ENCODE measurements around the gene CLDN19.

CLDN19 gene, protein sequence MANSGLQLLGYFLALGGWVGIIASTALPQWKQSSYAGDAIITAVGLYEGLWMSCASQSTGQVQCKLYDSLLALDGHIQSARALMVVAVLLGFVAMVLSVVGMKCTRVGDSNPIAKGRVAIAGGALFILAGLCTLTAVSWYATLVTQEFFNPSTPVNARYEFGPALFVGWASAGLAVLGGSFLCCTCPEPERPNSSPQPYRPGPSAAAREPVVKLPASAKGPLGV

GRCh38 chr1:42739753-42740700 lies at the start of gene CLDN19:
TSS of gene CLDN19 (minus strand) at chr1:42740236. CDS start at chr1:42740063, 173 bp downstream.
- no peak for DNase-seq

DNA sequence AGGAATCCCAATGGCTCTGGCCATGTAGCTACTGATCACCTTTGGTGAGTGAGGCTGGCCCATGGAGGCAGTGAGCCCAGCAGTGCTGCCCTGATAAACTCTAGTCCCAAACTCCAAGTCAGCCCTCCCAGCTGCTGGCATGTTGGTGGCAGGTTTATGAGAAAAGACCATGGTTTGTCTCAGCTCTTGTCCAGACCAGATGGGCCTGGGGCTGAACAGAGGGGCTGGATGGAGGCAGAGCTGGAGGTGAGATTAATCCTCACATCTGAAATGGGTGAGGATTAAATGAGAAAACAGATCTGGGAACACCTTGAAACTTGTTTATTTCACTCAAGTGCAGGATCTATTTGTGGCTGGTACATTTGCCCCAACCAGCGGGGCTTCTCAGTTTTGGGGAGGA lies 48.0 kb upstream of the CLDN19 start:
- DNase-seq, result no peak

DNA sequence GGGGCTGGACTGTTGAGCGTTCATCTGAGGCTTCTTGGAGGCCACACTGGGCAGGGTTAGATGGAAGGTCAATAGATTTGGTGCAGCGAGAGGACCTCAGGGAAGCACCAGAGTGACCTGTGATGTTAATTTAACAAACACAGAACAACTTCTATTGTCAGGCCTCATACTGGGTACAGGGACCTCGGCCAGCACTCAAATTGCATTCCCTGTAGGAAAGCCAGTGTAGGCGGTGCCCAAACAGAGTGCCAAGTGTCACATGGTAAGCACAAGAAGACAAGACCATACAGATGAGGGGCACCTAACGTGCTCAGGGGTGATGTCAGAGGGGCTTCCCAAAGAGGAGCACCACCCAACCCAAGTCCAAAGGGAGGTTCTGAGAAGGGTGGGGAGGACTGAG lies 46.1 kb upstream of the CLDN19 start:
- no peak for DNase-seq

- peak; percentile 33 for DNase-seq
These were observed 45.1 kb upstream of the CLDN19 start, which contains the start of gene TMEM269 for GRCh38 chr1:42784946-42785693. TSS of gene TMEM269 (plus strand) at chr1:42784991. CDS start at chr1:42789894, 4,903 bp downstream.

GRCh38 chr1:42784547-42784945 lies 44.5 kb upstream of the CLDN19 start:
- DNase-seq, result no peak

GRCh38 chr1:42783092-42783491 lies 43.1 kb upstream of the CLDN19 start:
- no peak for DNase-seq

DNA sequence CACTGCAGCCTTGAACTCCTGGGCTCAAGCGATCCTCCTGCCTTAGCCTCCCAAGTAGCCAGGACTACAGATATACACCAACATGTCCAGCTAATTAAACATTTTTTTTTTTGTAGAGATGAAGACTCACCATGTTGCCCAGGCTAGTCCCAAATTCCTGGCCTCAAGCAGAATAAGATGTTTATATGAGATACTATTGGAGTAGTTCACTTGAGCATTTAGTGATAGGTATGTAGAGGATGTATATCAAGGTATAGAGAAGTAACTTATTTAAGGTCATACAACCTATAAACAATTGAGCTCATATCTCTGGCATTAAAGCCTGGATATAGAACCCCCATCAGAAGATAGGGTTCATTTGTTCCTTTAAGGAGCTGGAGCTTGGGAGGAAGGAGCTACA lies 40.1 kb upstream of the CLDN19 start:
- DNase-seq, result no peak

- DNase-seq, result no peak
These were observed 39.7 kb upstream of the CLDN19 start for GRCh38 chr1:42779725-42780124.

DNA sequence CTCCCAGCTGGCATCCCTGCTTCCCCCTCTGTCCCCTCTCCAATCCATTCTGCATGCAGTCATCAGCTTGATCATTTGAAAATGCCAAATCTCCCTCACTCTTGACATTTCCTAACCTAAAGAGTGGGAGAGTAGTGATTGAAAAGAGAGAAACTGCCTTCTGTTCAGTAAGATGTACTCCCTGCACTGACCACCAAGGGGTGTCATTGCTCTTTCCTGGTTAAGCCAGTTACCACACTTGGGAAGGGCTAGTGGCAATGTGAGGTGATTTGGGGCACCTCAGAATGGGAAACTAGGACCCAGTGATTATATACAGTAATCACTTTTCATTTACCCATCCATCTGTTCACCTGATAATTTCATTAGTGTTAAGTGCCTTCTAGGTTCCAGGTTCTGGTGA lies 37.8 kb upstream of the CLDN19 start:
- DNase-seq, result peak; percentile 49

DNA sequence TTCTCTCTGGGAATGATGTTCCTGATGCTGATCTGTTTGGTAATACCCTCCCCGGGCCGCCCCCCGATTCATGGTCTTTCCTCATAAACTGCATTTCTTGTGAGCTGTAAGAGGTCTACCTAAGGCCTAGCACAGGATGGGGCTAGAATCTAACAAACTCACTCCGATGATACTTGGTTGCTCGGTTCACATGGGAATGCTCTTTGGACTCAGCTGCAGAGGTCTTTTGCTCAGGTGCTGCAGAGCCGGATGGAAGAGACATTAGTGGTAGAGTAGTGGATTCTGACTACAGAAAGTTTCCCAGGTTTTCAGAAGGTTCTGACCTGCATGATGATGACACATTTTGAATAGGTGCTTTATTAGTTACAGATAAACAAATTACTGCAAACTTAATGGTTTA lies 36.5 kb upstream of the CLDN19 start:
- no peak for DNase-seq

DNA sequence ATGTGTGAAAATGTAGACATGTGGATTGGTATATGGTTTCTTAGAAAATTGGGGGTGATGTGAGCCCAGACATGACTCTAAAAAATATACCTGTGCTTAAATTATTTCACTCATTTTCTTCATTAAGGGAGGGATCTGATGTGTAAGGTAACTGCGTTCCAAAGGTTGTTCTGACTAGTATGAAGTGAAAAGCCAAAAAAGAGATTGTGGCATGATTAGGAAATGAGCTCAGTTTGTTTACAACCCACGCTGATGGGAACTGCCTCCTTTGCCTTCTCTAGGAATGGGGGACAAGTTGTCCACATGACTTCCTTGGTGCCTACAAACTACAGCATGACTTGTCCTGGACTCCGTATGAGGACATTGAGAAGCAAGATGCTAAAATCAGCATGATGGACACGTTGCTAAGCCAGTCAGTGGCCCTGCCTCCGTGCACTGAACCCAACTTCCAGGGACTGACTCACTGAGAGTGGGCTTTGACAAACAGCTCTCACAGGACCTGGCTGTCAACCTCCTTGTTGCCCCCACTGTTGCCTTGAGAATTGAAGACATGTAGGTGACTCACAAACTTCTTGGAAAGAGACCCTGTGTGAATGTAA lies 35.0 kb upstream of the CLDN19 start:
- DNase-seq, result no peak

- no peak for DNase-seq
These were observed 33.4 kb upstream of the CLDN19 start for GRCh38 chr1:42773420-42773819.

- no peak for DNase-seq
These were observed 29.8 kb upstream of the CLDN19 start for GRCh38 chr1:42769811-42770210.

DNA sequence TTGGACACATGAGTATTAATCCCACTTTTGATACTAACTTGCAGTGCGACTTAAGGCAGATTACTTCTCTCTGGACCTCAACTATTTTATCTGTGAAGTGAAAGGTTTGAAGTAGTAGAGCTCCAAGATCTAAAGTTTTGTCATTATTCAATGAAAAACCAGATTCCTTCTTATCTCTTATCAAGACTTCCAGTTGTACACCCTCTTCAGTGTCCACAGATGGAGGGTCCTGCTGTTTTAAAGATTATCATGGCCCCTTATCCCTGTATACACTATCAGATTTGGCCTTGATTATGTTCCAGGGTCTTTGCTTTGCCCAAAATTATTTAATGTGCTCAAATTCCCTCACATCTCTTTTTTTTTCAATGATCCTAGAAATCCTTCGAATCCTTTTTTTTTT lies 28.1 kb upstream of the CLDN19 start:
- DNase-seq, result no peak

- no peak for DNase-seq
These were observed 27.5 kb upstream of the CLDN19 start for GRCh38 chr1:42767510-42768000.

DNA sequence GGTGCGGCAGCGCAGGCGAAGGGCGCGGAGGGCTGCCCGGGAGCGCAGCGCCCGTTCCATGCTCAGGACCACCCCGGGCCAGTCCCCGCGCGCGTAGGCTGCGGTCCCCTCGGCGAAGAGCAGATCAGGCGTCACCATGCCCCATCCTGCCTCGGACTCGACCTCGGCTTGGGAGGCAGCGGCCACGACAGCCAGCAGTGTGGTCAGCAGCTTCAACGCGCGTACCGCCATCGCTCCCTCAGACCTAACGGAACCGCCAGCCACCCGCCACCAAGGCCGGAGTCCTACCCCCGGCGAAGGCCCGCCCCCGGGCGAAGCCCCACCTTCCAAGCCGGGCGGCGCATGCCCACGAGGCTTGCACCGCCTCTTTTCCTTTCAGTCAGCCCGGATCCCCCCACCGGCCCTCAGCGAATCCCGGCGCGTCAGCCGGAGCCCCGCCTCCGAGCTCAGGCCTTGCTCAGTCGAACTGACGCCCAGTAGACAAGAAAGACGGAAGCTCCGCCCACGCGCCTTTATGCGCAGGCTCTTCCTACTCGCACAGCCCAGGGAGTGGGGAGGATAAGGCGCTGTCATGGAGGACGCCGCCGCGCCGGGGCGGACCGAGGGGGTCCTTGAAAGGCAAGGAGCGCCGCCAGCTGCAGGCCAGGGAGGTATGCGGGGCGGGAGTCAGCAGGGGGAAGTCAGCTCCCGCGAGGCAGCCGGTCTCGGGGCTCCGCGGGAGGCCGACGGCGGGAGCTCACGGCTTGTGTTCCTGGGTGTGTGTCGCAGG lies 26.9 kb upstream of the CLDN19 start, which contains the start of the genes C1orf50 and P3H1:
Gene C1orf50 (plus strand): TSS at position 509 of the 769 bp plus-strand sequence. CDS start 63 bp downstream, at position 572.
Gene P3H1 (minus strand): TSS at position 288 of the 769 bp plus-strand sequence. CDS start 57 bp downstream, at position 231.
- peak; percentile 100 for DNase-seq

- peak; percentile 36 for DNase-seq
These were observed 26.1 kb upstream of the CLDN19 start for GRCh38 chr1:42765832-42766740.

DNA sequence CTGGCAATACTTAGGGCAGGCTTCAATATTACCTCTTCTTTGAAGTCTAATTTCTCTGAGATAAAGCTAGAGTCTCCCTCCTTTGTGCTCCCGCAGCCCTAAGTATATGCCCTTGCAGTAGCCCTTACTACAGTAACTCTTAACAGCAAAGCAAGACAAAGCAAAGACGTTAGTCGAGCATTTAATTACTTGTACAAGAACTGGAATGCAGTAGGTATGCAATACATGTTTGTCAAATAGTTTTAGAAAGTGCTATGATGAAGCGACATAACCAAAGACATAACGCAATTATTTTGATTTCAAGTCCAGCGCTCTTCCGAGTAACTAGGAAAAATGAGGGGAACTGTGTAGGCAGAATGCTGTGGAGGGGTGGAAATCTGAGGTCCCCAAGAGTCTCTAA lies 25.2 kb upstream of the CLDN19 start:
- DNase-seq, result no peak

DNA sequence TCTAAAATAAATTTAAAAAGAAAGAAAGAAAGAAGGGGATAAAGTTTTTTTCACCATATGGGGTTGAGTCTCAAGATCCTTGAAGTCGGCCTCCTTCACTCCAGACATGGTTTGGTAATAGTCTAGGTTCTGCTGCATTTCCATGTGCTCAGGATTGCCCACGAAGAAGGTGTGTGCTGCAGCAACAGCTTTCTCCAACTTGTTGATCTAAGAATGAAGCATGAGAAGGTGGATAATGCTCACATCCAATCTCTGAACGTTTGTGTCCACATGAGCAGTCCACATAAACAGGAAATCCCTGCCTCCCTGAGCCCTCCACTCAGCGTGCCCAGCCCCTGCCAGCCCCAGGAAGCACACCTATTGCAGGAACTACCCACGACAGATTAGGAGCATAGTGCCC lies 22.2 kb upstream of the CLDN19 start:
- DNase-seq, result no peak

- no peak for DNase-seq
These were observed 21.5 kb upstream of the CLDN19 start for GRCh38 chr1:42761567-42761966.

DNA sequence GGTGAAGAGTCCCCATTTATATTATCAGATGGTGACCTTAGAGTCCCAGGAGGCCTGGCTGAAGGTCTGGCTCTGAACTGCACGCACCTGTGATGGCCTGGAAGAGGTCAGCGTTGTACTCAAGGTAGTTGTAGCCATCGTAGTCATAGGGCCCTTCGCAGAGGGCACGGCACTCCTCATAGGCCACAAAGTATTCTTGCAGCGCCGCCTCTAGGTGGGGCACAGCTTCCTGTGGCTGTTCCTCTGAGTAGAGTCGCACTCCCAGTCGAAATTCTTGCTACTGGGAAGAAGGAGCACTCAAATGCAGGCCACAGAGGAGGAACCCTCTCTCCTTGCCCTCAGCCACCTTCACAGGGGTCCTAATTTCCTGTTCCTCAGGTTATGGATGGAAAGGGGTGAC lies 19.1 kb upstream of the CLDN19 start:
- no peak for DNase-seq
